Kidney capillary endothelial cell (primary cell): ENCODE data around the gene ABLIM1.

ENCODE experiments used
- DNase-seq: peaks from one replicate; pipeline ENCODE4 v3.0.0-alpha.2; 2018; ENCODE audit warnings: low spot score

ABLIM1 gene

DNA sequence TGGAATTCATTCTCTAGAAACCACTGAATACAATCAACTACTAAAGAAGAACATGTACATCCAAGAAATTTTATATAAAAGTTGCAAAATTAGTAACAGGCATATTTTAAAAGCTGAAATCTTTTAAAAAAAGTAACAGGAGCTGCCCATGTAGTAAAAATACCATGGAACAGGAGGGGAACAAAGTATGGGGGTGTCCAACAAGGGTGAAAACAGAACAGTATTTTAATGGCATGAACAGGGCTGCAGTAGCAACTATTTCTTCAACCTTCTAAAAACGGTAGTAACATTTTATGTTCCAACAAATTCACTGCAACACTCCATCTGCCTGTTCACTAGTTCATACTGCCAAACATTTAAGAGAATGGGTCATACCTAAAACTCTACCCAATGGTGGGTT, 77.0 kb downstream of the ABLIM1 start:
- DNase-seq = no peak

DNA sequence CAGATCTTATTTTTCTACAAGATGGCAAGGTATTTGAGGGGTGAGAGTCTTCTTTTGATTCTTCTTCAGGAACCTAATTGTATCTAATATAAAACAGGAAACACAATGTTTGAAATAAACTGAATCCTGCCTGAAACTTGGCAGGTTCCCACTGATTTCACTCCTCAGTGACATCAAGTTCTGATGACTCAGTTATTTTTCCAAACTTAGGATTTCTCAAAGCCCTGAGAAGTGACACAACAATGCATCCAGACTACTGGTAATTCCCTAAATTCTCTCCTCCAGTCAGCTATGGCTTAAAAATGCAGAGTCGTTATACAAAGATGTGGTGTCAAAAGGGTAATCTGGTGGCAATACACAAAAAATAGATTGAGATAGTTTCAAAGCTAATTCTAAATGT, 80.9 kb downstream of the ABLIM1 start:
- DNase-seq = peak; percentile 4

DNA sequence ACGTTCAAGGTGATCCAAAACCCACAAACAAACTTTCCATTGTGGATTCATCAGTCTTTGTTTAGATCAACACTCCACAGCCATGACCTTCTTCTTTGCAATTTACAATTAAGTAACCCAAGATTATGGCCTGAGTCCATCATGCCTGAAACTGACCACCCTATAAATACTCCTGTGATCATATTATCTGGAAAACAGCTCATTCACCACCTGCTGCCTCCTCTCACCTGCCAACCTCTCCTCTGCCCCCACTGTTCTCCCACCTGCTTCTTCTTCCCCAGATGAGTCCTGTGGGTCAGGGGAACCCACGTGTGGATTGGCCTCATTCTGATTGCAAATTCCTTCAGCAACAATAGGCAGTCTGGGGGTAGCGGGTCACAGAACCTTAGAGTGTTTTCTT, 81.4 kb downstream of the ABLIM1 start:
- no peak for DNase-seq

DNA sequence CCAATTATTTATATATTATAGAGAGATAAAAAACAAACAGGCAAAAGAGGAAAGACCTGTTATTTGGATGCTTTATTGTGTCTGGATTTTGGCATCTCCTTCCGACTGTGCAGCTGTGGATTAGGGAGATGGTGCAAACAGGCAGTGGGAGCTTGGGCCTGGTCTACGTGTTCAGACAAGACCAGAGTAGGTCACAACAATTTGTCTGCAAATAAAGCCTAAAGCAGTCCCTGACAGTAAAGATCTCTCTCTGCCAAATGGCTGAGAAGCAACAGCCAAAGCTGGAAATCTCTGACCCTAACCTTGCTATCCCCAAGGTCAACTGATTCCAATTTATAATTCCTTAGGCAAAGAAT, 82.0 kb downstream of the ABLIM1 start:
- DNase-seq = no peak

DNA sequence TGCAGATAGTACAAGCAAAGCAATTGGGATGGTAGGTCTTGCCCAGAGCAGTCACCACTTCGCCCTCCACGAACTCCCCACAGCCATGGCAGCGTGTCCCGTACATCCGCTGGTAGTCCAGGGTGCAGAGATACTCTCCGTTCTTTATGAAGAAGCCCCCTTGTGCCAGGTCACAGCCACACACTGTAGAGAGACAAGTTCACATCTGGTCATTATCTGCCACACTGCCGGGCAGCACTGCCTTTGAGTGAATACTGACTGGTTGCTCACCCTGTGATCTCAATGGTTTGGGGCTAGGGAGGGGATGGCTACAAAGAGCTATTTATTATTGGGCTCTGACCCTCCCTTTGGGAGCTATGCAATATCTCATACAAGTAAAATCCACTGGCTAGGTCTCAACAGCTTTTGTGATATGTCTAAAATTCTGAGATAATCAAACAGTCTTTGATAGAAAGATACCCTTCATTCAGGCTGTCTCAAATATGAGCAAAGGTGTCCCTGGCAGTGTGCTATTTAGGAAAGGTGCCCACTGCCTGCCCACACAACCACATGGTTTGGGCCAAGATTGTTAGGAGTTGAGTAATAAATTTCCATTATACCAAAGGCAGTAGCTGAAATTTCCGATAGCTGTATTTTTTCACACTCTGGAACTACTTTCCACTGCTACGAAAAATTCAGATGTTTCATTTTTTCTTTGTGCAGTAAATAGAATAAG, 82.5 kb downstream of the ABLIM1 start:
- no peak for DNase-seq

DNA sequence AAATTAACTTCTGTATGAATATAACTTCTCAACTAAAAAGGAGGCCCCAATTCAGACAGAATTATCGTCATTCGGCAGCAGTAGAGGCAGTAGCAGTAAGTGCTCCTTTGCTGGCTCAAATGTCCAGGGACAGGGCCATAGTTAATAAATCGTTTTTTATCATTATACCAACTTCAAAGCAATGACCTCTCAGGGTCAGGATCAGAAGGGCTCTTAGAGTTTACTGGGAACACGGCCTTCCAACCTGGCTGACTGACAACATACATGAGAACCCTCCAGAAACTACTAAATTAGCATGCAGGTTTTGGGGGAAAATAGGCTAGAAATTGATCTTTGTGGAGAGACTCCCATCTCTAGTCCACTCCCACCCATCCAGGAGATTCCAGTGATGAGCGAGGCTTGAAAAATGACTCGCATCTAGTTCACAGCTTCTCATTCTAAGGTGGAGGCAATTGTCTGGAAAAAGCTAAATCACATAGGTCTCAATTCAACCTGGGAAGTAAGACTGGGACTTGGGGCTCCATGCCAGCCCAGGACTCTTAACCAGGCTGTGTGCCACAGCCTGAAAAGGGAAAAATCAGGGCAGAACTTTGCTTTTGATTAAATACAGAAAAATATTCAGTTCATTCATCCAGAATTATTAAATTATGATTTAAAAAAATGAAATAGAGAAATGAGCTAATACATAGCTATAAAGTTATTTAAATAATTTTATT, 84.6 kb downstream of the ABLIM1 start:
- no peak for DNase-seq

DNA sequence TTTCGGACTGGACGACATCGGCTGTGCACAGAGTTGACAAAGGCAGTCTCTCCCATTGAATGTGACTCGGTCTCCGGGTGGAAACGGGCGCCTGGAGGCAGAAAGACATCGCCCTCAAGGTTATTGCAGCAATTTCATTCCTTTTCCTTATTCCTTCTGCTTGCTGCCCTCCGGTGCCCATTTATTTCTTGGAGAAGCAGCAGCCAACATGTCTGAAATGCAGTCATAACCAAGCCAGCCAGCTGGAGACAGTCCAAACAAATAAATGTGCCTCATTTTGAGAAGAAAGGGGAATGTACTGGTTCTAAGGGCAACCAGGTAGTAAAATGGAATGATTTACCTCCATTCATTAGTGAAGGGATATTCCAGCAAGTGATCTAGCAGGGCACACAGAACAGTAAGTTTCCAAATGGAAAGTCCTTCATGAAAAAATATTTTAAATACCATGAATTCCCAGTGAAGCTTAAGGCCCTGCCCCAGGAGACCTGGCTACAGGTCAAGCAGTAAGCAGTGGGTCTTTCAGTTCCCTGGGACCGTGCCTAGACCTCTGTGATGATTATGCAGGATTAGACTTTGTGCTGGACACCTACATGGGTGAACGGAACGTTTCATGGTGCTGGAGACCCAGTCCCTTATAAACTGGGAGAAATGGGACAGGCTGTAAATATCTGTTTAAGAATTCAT, 86.6 kb downstream of the ABLIM1 start:
- no peak for DNase-seq

DNA sequence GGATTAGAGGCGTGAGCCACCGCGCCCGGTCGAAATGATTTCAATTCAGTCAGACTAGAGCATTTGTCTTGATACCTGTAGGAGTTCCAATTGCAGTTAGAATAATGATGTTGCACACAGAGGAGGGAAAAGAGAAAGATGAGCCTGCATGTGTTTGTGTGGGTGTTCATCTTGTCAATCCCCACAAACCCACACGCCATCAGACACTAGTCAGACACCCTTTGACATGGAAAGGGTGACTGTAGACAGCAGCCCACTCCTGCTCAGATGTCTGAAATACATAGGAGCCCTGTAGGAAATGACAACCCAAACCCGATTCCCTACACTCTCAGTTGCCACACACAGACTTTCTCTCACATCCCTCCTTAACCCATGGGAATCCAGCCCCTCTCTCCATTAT, 92.0 kb downstream of the ABLIM1 start:
- DNase-seq = no peak

DNA sequence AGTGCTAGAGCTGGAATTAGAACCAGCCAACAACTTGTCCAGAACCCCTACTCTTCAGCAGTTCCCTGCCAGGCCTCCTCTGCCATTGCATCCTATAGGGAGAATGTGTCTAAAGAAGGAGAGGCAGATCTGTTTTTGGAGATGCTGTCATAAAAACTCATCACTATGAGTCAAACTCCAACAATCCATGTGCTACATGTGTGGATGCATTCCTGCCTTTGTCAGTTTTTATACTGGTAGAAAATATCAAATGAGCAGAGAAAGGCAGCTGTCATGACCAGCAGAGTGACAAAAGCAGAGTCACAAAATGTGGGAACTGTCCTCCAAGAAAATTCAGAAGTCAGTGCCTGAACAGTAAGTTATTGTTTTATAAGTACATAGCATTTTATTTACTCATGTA, 93.0 kb downstream of the ABLIM1 start:
- peak; percentile 28 for DNase-seq

DNA sequence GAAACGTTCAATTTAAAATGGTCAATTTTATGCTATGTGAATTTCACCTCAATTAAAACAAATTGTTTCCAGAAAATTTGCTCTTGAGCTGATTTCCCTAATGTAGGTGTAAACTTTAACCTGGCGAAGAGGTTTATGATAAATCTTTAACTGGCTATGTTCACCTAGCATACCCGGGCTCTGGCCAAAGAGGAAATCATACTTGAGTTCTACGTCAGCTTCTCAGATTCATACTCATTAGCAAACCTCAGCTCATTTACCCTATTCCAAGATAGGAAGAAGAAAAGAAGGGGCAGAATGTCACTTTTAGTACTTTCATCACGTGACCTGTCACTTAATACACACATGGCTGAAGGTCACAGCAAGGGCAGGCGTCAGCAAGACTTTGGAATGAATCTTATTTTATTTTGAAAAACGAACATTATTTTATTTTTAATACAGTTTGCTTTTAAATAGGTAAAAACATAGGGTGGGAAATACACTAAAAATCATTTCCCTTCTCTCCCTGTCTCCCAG, 97.0 kb downstream of the ABLIM1 start:
- no peak for DNase-seq

DNA sequence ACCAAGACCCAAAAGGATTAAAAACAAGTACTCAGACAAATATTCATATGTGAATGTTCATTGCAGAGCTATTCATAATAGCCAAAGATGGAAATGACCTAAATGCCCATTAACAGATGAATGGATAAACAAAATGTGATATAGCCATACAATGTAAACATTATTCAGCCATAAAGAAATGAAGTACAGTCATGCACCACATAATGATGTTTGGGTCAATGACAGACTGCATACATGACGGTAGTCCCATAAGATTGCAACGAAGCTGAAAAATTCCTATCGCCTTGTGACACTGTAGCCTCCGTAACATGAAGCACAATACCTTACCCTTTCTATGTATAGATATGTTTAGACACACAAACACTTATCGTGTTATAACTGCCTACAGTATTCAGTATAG, 97.9 kb downstream of the ABLIM1 start:
- DNase-seq = no peak

DNA sequence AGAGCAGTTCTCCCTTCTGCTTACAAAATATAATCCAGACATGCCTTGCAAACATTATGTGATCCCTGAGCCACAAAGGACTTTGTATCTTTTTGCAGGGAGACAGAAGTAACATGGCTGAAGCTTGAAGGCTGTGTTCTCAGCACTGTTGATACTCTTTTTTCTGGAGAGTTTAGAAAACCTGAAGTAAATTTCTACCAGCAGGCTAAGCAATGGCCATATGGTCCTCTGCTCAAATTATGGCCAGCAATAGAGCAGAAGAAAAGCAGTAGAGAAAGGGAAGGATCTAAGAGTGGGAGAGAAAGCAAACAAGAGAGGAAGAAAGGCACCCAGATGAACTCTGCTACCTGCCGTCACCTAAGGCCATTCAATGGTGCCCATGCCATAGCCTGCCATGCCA, 98.4 kb downstream of the ABLIM1 start:
- no peak for DNase-seq

DNA sequence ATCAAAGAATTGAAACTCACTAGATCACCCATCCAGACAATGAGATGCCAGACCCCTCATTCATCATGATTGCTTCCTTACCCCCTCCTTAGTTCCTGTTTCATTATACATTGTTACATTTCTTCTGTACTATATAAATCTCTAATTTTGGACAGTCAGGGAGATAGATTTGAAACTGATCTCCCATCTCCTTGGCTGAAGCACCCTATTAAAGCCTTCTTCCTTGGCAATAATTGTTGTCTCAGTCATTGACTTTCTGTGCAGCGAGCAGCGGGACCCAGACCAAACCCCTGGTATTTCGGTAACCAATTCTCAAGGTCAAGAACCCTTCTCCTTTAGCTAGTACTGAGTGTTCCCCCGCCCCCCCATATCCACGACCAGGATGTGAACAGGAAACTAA, 100.2 kb downstream of the ABLIM1 start:
- no peak for DNase-seq

DNA sequence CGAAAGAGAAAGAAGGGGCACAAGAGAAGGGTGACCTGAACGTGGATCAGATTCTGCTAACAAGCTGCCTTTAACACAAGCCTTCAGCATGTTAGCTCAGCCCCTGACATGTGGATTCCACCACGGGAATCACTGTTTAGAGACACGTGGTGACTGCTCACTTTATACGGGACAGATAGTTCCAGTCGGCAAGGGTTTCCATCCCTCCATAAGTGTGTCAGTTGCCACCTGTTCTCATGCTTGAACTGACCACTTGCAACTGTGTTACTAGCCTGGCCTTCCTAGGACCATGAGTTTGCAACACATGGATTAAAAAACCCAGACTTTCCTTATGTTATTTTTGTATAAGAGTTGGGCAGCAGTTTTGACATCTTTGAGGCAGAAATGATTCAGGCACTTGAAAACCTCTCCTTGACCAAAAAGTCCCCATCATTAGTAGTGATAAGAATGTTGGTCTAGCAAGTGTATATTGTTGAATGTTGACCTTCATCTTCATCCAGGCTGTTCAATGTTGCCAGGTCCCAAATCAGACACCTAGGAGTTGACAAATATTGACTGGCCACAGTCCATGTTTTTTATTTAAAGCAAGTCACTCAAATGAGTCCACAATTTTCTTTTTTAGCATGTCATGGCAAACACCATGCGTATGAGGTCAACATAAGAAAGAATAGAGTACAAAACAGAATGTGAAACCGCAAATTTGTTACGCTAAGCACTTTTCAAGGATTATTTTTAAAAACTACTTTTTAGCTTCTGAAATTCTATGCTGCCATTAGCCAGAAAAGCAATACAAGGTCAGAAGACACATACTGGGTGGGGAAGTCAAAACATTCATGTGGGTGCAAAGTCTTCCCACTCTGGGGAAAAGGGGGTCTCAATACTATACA, 101.6 kb downstream of the ABLIM1 start:
- DNase-seq = no peak

DNA sequence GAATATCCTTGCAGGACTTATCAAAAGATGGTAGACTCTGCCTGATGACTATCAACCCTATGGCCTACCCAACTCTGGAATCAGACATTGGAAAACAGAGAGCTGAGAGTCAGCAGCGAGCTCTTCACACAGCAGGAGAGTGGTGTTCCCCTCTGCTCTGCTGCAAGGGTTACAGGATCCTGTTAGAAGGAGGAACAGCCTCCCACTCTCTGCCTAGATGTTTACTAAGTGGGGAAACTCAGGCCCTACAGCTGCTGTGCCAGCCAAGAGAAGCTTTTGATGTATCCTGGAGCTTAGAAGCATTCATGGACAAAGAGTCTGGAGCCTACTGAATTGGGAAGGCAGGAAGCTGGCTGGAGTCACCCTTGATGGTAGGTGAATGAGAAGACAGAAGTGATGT, 104.6 kb downstream of the ABLIM1 start:
- no peak for DNase-seq

DNA sequence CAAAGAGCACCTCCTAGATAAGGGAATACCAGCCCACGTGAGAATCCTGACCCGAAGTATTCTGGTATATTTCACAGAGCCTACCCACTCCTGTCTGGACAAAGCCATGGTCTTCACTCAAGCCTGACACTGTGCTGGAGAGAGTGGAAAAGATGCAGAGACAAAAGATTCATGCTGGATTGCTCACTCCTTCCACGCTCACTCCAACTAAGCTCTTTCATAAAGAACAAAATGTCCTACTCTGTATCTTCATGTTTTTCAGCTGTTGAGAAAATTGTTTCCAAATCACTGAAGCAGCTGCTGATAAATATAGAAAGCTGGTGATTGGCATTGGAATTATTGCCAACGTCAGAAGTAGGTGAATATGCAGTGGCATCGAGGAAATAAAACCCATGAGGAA, 106.0 kb downstream of the ABLIM1 start:
- DNase-seq = no peak

DNA sequence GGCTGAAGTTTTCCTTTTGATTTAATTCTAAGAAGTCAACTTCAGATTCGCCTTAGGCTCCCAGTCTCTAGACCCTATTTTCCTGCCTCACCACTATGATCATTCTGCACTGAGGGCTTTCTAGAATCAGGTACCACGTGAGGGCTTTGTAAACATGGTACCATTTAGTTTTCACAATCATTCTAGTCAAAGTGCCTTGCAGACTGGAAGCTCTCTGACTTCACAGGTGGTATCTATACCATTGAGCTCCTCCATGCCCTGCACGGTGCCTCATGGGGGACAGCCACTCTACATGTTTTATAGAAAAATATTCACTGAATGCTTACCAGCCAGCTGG, 106.5 kb downstream of the ABLIM1 start:
- DNase-seq = no peak

DNA sequence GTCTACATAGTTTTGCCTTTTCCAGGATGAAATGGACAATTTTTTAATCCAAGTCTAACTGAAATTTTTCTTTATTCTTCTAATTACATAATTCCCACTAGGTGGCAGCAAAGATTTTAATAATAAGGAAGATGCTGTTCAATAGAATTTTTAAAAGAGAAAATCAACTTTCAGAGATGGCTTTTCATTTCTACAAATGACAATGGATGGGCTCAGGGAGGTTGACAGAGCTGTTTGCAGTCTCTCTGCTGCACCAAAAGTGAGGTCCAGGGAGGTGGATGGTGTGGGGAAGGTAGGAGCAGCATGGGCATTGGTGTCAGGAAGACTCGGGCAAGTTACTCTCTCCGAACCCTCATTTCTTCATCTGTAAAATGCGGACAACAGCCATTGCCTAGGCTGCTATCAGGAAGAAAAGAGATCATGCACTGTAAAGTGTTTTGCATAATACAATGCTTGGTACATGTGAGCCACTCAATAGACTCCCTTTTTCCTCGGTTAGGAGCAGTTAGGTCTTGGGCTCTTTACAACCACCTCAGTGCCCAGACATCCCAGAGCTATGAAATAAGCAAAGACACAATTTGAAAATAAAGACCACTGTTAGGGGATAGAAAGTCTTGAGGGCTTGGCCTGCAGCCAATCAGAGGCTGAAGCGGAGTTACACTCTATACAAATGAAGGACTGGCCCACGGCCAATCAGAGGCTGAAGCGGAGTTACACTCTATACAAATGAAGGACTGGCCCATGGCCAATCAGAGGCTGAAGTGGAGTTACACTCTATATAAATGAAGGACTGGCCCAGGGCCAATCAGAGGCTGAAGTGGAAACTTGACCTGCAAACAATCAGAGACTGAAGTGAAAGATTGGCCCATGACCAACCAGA, 107.1 kb downstream of the ABLIM1 start:
- peak; percentile 48 for DNase-seq

DNA sequence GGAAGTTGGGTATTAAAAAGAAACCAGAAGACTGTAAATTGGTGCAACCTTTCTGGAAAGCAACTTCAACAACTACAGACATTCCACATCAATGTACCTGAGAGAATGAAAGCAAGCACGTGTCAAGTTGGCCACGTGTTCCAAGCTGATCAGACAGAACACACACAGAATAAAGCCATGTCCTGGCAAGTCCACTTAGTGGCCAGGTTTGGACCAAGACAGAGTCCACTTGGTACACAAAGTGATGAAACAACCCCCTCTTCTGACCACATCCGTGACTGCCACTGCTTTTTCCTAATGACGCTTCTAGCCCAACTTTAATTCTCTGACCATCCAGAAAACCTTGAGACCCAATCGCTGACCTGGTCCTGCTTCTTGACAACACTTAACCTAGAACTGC, 109.4 kb downstream of the ABLIM1 start:
- no peak for DNase-seq

DNA sequence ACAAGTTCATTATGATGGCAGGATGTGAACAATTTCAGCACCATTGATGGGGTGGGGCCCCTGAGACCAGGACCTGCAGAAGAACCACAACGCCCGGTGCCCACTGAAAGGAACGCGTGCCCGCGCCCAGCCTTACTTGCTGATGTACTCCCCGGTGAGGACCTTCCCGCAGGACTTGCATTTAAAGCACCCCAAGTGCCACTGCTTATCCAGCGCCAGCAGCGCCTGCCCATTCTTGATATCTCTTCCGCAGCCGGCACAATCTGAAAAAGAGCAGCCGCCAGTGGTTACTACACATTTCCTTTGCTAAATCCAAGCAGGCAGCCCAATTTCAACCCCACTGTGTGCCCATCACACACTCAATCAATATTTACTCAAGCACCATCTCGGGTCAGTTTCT, 110.6 kb downstream of the ABLIM1 start:
- DNase-seq = no peak

DNA sequence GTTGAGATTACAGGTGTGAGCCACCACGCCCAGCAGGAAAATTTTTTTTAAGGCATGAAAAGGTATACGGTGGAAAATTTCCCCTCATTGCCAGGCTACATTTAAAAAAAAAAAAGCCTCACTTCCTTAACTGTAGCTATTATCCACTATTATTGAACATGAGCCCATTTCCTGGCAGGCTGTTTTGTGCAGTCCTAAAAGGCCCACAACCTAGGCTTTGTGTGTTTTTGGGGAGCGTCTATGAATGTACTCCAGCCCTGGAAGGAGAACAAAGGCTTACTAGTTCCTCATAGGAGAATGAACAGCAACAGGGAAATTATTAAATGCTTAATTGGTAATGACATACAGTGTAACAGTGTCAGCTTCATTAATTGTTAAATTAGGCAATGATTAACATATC, 111.0 kb downstream of the ABLIM1 start:
- no peak for DNase-seq
